GM19328 (cell line): ENCODE results near the gene MAP3K10.
"Not testable (repeated sequence)": the region's sequence is repeated elsewhere in the genome, so short reads cannot be mapped to it uniquely, and the experiment has no call there.

Experiments
- ATAC-seq: cut with Tn5 transposase; IDR thresholded peaks from one replicate; pipeline ENCODE4 v1.9.1; 2021; ENCODE audit warnings: mild to moderate bottlenecking, moderate library complexity; ENCODE audit not compliant: unreplicated experiment

Gene MAP3K10

DNA sequence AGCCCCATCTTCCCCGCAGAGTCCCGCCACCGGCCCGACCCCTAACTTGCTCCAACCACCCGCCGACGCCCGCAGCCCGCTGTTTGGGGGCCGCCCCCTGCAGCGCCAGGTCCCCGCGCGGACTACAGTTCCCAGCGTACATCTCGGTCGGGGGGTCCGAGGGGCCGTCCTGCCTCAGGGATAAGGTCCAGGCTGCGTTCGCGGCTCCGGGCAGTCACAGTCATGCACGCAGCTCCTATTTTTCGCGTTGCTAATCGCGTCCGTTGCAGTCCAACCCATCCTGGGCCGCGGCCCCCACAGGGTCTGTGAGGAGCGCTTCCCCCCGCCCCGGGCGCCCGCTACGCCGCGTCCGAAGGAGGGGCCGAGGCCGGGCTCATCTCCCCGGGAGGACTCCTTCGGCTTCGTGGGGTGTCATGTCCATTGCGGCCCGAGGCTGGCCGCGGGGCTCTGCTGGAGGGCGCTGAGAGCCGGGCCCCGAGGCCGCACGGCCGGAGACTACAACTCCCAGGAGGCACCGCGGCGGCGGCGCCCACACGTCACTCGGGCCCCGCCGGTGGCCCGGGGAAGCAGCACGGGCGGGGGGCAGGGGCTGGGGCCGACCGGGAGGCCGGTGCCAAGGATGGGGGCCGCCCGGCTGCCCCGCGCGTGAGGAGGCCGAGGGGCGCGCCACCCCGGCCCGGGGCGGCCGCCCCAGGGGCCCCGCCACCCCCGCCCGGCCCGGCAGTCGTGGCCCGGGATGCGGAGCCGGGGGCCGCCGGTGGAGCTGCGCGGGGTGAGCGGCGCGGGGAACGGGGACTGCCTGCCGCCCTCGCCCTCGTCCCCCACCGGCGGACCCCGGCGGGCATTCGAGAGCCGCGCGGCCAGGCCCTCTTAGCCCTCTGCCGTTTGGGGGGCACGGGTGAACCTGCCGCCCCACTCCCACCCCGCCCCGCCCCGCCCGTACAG is at the start of gene MAP3K10:
Gene MAP3K10, plus strand, starts transcription at position 536 of the 945 bp plus-strand sequence. CDS start 606 bp downstream, outside the sequence.
- peak; percentile 71 for ATAC-seq

- no peak for ATAC-seq
These were observed 49.7 kb upstream of the MAP3K10 start for GRCh38 chr19:40141551-40141950.

DNA sequence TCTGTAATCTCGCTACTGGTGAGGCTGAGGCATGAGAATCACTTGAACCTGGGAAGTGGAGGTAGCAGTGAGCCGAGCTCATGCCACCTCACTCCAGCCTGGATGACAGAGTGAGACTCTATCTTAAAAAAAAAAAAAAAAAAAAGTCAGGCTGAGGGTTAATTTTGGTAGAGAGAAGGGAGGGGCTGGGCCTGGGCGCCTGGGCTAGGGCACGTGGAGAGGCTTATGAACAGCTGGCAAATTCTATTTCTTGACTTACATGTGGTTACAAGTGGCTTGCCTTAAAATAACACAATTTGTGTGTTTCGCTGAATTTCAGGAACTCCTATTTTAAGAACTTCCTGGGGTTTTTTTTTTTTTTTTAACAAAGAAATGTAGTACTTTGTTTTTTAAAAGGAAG is 47.6 kb upstream of the MAP3K10 start:
- ATAC-seq: peak; percentile 67

- ATAC-seq: peak; percentile 23
These were observed 47.1 kb upstream of the MAP3K10 start for GRCh38 chr19:40144151-40144550.

- ATAC-seq: no peak
These were observed 46.1 kb upstream of the MAP3K10 start for GRCh38 chr19:40144947-40145748.

- ATAC-seq: not testable (repeated sequence)
These were observed 45.5 kb upstream of the MAP3K10 start for GRCh38 chr19:40145749-40146029.

- no peak for ATAC-seq
These were observed 43.9 kb upstream of the MAP3K10 start for GRCh38 chr19:40147338-40147692.

DNA sequence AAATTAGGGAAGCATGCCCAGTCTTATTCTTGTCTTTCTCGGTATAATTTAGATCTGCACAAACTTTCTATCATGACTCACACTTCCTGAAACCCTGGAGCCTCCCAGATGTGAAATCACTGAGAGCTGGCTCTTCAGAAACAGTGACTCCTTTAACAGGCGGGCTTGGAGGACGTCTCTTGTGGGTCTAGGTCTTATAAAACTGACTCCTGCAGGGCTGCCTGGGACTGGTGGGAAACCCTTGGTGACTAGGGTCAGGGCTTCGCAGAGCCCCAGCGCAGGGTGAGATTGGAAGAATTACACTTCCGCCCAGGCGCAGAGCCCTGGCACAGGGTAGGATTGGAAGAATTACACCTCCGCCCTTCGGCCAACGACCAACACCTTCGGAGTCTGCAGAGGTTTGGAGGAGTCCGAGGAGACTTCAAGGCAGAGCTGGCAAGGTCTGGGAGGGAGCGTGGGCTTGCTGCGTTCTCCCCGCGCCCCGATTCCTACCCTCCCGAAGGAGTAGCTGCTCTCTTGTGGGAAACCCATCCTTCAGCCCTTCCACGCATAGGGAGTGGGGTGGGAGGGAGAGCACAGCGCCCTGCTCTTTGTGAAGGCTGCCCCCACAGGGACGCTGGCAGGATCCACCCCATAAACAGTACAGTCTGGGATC is 43.4 kb upstream of the MAP3K10 start:
- no peak for ATAC-seq

DNA sequence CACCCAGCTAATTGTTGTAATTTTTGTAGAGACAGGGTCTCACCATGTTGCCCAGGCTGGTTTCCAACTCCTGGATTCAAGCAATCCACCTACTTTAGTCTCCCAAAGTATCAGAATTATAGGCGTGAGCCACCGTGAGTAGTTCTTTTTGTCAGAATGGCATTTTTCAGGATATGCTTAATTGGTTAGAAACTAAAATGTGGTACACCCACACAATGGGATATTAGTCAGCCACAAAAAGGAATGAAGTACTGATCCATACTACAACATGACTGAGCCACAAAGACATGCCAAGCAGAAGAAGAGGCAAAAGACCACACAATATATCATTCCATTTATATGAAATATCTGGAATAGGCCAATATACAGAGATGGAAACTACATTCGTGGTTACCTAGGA is 41.7 kb upstream of the MAP3K10 start:
- no peak for ATAC-seq

GRCh38 chr19:40150170-40150569 is 41.1 kb upstream of the MAP3K10 start:
- no peak for ATAC-seq

GRCh38 chr19:40154121-40154680 is 37.0 kb upstream of the MAP3K10 start:
- ATAC-seq: no peak

DNA sequence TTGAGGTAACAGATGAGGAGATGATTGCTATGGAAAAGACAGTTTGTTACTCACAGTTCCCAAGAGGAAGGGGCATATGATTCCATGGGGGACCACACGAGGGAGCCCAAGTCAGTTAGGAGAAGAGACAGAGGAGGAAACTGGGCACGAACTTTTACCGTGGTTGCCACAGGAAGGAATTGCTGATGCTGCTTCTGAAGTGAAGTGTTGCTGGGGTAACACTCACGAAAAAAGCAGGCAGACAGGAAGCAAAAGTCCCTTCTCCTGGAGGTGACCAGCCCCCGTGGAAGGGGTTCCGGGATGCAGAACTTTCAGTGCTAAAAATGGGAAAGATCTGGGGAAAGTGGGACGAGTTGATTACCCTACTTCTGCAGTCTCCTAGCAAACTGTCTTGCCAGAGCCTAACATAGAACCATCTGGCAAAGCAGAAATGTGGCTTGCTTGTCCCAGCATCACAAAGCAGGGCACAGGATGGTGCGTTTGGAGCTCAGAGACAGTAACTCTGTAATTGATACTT is 35.4 kb upstream of the MAP3K10 start:
- ATAC-seq: no peak

DNA sequence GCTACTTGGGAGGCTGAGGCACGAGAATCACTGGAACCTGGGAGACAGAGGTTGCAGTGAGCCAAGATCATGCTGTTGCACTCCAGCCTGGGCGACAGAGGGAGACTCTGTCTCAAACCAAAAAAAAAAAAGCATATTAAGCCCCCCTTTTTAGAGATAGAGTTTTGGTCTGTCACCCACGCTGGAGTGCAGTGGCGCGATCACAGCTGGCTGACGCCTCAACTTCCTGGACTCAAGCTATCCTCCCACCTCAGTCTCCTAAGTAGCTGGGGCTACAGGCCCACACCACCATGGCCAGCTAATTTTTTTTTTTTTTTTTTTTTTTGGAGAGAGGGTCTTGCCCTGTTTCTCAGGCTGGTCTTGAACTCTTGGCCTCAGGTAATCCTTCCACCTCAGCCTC is 34.2 kb upstream of the MAP3K10 start:
- ATAC-seq: no peak

DNA sequence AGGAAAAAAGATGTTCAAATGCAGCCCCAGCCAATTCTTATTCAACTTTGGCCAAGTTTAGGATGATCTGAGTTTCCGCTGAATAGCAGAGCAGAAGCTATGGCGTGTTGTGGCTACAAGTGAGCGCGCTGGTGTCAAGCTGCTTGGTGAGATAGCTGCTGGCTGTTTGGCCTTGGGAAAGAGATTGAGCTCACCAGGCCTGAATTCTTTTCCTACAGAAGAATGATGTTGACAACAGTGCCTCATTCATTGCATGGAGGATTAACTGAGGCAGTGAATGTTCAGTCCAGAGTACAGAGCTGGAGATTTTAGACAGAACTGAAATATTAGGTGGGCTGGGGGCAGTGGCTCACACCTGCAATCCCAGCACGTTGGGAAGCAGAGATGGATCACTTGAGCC is 31.5 kb upstream of the MAP3K10 start:
- ATAC-seq: no peak

- no peak for ATAC-seq
These were observed 29.1 kb upstream of the MAP3K10 start for GRCh38 chr19:40162104-40162503.

DNA sequence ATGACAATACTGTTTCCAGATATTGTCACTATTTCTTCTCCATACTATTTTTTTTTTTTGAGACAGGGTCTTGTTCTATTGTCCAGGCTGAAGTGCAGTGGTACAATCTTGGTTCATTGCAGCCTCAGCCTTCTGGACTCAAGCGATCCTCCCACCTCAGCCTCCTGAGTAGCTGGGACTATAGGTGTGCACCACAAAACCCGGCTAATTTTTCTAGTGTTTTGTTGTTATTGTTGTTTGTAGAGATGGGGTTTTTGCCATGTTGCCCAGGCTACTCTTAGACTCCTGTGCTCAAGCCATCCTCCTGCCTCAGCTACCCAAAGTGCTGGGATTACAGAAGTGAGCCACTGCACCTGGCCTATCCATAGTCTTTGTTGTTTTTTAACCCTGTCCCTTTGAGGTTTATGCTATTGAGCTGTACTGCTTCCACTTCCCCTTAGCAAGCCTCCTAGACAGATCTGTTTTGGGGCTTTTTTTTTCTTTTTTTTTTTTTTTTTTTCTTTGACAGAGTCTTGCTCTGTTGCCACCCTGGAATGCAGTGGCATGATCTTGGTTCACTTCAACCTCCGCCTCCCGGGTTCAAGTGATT is 27.6 kb upstream of the MAP3K10 start:
- no peak for ATAC-seq

DNA sequence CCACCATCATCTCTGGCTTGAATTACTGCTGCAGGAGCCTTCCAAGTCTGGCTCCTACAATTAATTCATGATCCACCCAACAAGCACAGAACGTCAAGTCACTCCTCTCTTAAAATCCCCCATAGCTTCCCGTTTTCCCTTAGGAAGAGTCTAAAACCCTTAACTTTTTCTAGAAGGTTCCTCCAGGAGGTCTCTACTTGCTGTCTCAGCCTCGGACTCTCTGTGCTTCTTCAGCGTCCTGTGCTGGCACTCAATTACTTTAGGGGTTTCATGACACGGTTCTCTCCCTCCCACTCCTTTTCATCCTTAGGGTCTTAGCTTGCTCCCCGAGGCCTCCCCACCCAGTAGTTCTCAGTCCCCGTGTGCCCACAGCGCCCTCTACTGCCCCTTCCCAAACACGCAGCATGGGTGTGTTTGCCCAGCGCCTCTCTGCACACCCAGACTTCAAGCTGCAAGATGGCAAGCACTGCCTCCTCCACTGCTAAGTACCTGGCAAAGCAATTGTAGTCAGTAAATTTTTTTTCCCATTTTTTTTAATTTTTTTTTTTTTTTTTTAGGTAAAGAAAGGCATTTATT is 25.8 kb upstream of the MAP3K10 start:
- ATAC-seq: no peak

GRCh38 chr19:40169482-40170302 is 21.5 kb upstream of the MAP3K10 start:
- ATAC-seq: not testable (repeated sequence)

DNA sequence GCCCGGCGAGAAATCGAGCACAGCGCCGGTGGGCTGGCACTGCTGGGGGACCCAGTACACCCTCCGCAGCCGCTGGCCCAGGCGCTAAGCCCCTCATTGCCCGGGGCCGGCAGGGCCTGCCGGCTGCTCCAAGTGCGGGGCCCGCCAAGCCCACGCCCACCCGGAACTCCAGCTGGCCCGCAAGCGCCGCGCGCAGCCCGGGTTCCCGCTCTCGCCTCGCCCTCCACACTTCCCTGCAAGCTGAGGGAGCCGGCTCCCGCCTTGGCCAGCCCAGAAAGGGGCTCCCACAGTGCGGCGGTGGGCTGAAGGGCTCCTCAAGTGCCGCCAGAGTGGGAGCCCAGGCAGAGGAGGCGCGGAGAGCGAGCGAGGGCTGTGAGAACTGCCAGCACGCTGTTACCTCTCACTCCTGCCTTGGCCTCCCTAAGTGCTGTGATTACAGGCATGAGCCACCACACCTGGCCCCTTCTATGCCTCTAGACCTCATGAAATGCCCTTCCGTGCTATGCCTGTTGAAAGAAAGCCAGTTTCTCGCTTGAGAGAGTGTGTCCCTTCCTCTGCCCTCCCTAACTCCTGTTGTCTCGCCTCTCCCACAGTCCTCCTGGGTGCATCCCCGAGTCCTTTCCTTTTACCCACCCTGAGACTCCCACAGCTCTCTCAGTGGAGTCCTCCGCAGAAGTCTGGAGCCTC is 20.8 kb upstream of the MAP3K10 start:
- ATAC-seq: not testable (repeated sequence)
